ENCODE measurements around the gene ATAD1. TPM values are rescaled to one million over a fixed set of nuclear protein-coding genes. Genes with fewer than 3 reads are reported as not detected.

Gene ATAD1
- total and polyA plus RNA-seq, 2 of the 8 experiments (the other 6 are each of a cell fraction or from before 2014, with no cell fraction given) = 8.9 to 35.3 TPM

- no peak overlapping the region for H3K4me3 ChIP-seq (ENCODE audit: extremely low read depth in 1 of 4, insufficient read depth in 2 of 4, low read depth in 3 of 4, low read length in 4 of 4)
- H4K20me1 ChIP-seq (replicated peaks in 1 of 2; ENCODE audit: control insufficient read depth in 1 of 2, insufficient read depth in 2 of 2, low read length in 2 of 2) = no peaks in the 10 kb centered on the region
- DNase-seq (ENCODE audit: low read depth in 1 of 2, low spot score in 2 of 2) (no peak), FAIRE-seq (no peak)
- no peak overlapping the region for H2AK5ac ChIP-seq (ENCODE audit: low read depth, low read length)
- H3K14ac ChIP-seq (ENCODE audit: insufficient read length) = no peak overlapping the region
- no peak overlapping the region for H2BK120ac ChIP-seq (replicated peaks; ENCODE audit: low read depth, low read length)
- 91% methylated on average over 4 of the region's 4 CpGs; no CpG with 5 or more reads in 1 of the 2 experiments for WGBS, 2 experiments (ENCODE audit: extremely low coverage in 1 of 2, insufficient coverage in 1 of 2, insufficient read length in 1 of 2, insufficient replicate concordance in 2 of 2, low coverage in 1 of 2, low lambda C conversion rate in 2 of 2, missing lambda C conversion rate in 1 of 2)
- H2BK15ac ChIP-seq (ENCODE audit: low read length) = no peak overlapping the region
- no peak overlapping the region for H2BK12ac ChIP-seq (ENCODE audit: low read depth, low read length)
- H3K9me3 ChIP-seq (ENCODE audit: insufficient read depth in 2 of 2, low read depth in 1 of 2, low read length in 1 of 2) = peaks cover 23 to 31% of the 10 kb centered on the region in 2 experiments
- no peak overlapping the region for H2AFZ ChIP-seq (ENCODE audit: low read length)
- H3K23ac ChIP-seq (ENCODE audit: insufficient read length) = no peak overlapping the region
- peaks cover 0 to 40% of the 10 kb centered on the region in 2 experiments; a peak in 2 of 4 replicates for H3K79me2 ChIP-seq (ENCODE audit: control insufficient read depth in 1 of 2, insufficient read depth in 2 of 2, low read length in 2 of 2)
- no peak overlapping the region for H2BK5ac ChIP-seq (ENCODE audit: low read depth, low read length)
- H3K18ac ChIP-seq (ENCODE audit: extremely low read depth, low read length) = no peak overlapping the region
- no peak overlapping the region for H4K8ac ChIP-seq (ENCODE audit: extremely low read depth, insufficient read depth, low read length)
- H4K5ac ChIP-seq (ENCODE audit: insufficient read length, low read depth, low read length) = no peak overlapping the region
- H3K9ac ChIP-seq (replicated peaks in 1 of 4; ENCODE audit: extremely low read depth in 1 of 4, low read depth in 3 of 4, low read length in 3 of 4) = no peak overlapping the region
- no peak overlapping the region for H2BK20ac ChIP-seq (ENCODE audit: low read length)
- POLR2A ChIA-PET (ENCODE audit: partially characterized antibody) = interaction anchor here (0.5 kb wide), 1 partner anchor 277 kb away, joined by 3 read pairs; no protein-coding TSS in a partner anchor
- H3K36me3 ChIP-seq (ENCODE audit: control insufficient read depth in 2 of 4, insufficient read depth in 4 of 4, low read length in 3 of 4) = peaks cover 0 to 73% (median 30%) of the 10 kb centered on the region in 4 experiments; a peak in 5 of 8 replicates
- no peaks in the 10 kb centered on the region for H3K4me1 ChIP-seq (replicated peaks in 1 of 4; ENCODE audit: control insufficient read depth in 3 of 4, insufficient read depth in 4 of 4, low read length in 3 of 4)
- no peak overlapping the region for H3K27ac ChIP-seq (ENCODE audit: low read depth, low read length)
- H3K27me3 ChIP-seq (replicated peaks in 1 of 4; ENCODE audit: control insufficient read depth in 3 of 4, extremely low read depth in 1 of 4, insufficient read depth in 3 of 4, low read length in 3 of 4) = no peaks in the 10 kb centered on the region
- no peak overlapping the region for H3K56ac ChIP-seq (replicated peaks; ENCODE audit: insufficient read length, low read depth, low read length)
- H4K91ac ChIP-seq (replicated peaks; ENCODE audit: insufficient read length, low read length) = no peak overlapping the region
- H3K4me2 ChIP-seq (ENCODE audit: insufficient read depth in 1 of 2, low read depth in 2 of 2, low read length in 2 of 2) = no peak overlapping the region
- H3K79me1 ChIP-seq (ENCODE audit: low read depth, low read length) = no peaks in the 10 kb centered on the region; the same call in 1 of the 2 replicates
- CTCF ChIA-PET (ENCODE audit: partially characterized antibody) = no interaction called here
- H3K23me2 ChIP-seq (ENCODE audit: low read depth, low read length) = no peaks in the 10 kb centered on the region; the same call in 1 of the 2 replicates
- H3K4ac ChIP-seq (replicated peaks; ENCODE audit: insufficient read length, low read depth, low read length) = no peak overlapping the region
- TF ChIP-seq RFX5 (IDR thresholded peaks at IDR 0.05; ENCODE audit: borderline replicate concordance, low read depth, low read length) (no peak), TEAD4 (IDR thresholded peaks at IDR 0.05; ENCODE audit: low read depth, low read length) (no peak), RXRA (IDR thresholded peaks at IDR 0.05; ENCODE audit: insufficient read depth, low read depth, low read length) (no peak), ASH2L (IDR thresholded peaks at IDR 0.05; ENCODE audit: low read length) (no peak), ATF3 (IDR thresholded peaks at IDR 0.05; ENCODE audit: insufficient read depth, low read depth, low read length) (no peak), SAP30 (IDR thresholded peaks at IDR 0.05; ENCODE audit: insufficient read depth, insufficient replicate concordance, low read length) (no peak), BCL11A (IDR thresholded peaks at IDR 0.05; ENCODE audit: low read depth in 2 of 2, low read length in 2 of 2) (no peak), SP4 (IDR thresholded peaks at IDR 0.05; ENCODE audit: low read length) (no peak), SIRT6 (IDR thresholded peaks at IDR 0.05; ENCODE audit: low read length) (no peak), CBX5 (IDR thresholded peaks at IDR 0.05; ENCODE audit: low read depth, low read length) (no peak), NRF1 (IDR thresholded peaks at IDR 0.05; ENCODE audit: low read depth, low read length) (no peak), SP1 (IDR thresholded peaks at IDR 0.05; ENCODE audit: low read depth, low read length) (no peak)
Measured at GRCh38 chr10:87803328-87803727, 14.7 kb downstream of the ATAD1 start.

All from H1 (cell line).